Measurements from ENCODE around the gene ADNP2.

ADNP2 gene

DNA sequence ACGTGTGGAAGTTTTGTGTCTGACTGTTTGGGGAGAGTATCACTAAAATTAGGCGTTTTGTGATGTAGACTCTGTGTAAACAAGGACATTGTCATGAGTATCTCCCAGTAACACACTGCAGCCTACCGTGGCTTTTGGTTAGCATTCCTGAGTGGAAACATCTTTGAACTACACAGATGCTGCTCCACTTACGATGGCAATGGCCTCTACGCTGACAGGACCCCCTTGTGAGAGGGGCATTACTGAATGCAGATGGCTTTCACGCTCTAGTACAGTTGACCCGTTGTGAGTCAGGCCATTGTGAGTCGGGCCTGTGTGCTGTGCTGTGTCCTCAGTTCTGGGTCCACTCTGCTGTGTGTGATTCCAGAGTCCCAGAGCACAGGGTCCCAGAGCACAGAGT lies 34.4 kb upstream of the ADNP2 start:
- Histone ChIP-seq H3K9ac (ENCODE audit: insufficient read length) (no peak overlapping the region), H3K4me3 (no peak overlapping the region), H3K27ac (no peak overlapping the region), H3K36me3 (ENCODE audit: insufficient read depth, low read length) (no peaks in the 10 kb centered on the region), H3K9me3 (ENCODE audit: low read depth, low read length) (no peaks in the 10 kb centered on the region)
- TF ChIP-seq EZH2 (IDR thresholded peaks at IDR 0.05): no peak
- TF ChIP-seq POLR2AphosphoS5 (IDR thresholded peaks at IDR 0.05; ENCODE audit: borderline replicate concordance, low read depth, low read length): no peak
- TF ChIP-seq FOXP2 (optimal IDR thresholded peaks at IDR 0.05; ENCODE audit: control extremely low read depth, extremely low read length, insufficient read depth): no peak
- DNase-seq (ENCODE audit: low read depth, low spot score): no peak

DNA sequence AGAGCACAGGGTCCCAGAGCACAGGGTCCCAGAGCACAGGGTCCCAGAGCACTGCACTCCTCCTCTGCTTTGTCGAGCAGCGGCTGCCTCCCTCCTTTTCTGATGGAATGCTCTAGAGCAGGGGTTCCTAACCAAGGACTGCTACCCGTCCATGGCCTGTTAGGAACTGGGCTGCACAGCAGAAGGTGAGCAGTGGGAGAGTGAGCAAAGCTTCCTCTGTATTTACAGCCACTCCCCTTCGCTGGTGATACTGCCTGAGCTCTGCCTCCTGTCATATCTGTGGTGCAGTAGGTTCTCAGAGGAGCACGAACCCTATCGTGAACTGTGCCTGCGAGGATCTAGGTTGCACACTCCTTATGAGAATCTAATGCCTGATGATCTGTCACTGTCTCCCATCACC lies 33.1 kb upstream of the ADNP2 start:
- H3K9me3 ChIP-seq (ENCODE audit: low read depth, low read length): no peaks in the 10 kb centered on the region
- no peak overlapping the region for H3K9ac ChIP-seq (ENCODE audit: insufficient read length)
- DNase-seq (ENCODE audit: low read depth, low spot score): no peak
- H3K4me3 ChIP-seq: no peak overlapping the region
- H3K36me3 ChIP-seq (ENCODE audit: insufficient read depth, low read length): no peaks in the 10 kb centered on the region
- no peak overlapping the region for H3K27ac ChIP-seq
- no peak for TF ChIP-seq POLR2AphosphoS5 (IDR thresholded peaks at IDR 0.05; ENCODE audit: borderline replicate concordance, low read depth, low read length)
- no peak for TF ChIP-seq FOXP2 (optimal IDR thresholded peaks at IDR 0.05; ENCODE audit: control extremely low read depth, extremely low read length, insufficient read depth)
- no peak for TF ChIP-seq EZH2 (IDR thresholded peaks at IDR 0.05)

GRCh38 chr18:80076379-80076778 lies 32.7 kb upstream of the ADNP2 start:
- Histone ChIP-seq H3K36me3 (ENCODE audit: insufficient read depth, low read length) (no peaks in the 10 kb centered on the region), H3K27ac (no peak overlapping the region), H3K9me3 (ENCODE audit: low read depth, low read length) (no peaks in the 10 kb centered on the region), H3K4me3 (no peak overlapping the region), H3K9ac (ENCODE audit: insufficient read length) (no peak overlapping the region)
- no peak for DNase-seq (ENCODE audit: low read depth, low spot score)
- TF ChIP-seq EZH2 (IDR thresholded peaks at IDR 0.05): no peak
- no peak for TF ChIP-seq POLR2AphosphoS5 (IDR thresholded peaks at IDR 0.05; ENCODE audit: borderline replicate concordance, low read depth, low read length)
- no peak for TF ChIP-seq FOXP2 (optimal IDR thresholded peaks at IDR 0.05; ENCODE audit: control extremely low read depth, extremely low read length, insufficient read depth)

GRCh38 chr18:80077873-80078272 lies 31.2 kb upstream of the ADNP2 start:
- Histone ChIP-seq H3K36me3 (ENCODE audit: insufficient read depth, low read length) (no peaks in the 10 kb centered on the region), H3K9me3 (ENCODE audit: low read depth, low read length) (no peaks in the 10 kb centered on the region), H3K27ac (no peak overlapping the region), H3K4me3 (no peak overlapping the region), H3K9ac (ENCODE audit: insufficient read length) (no peak overlapping the region)
- TF ChIP-seq POLR2AphosphoS5 (IDR thresholded peaks at IDR 0.05; ENCODE audit: borderline replicate concordance, low read depth, low read length) (no peak), EZH2 (IDR thresholded peaks at IDR 0.05) (no peak), FOXP2 (optimal IDR thresholded peaks at IDR 0.05; ENCODE audit: control extremely low read depth, extremely low read length, insufficient read depth) (no peak)
- DNase-seq (ENCODE audit: low read depth, low spot score): no peak

DNA sequence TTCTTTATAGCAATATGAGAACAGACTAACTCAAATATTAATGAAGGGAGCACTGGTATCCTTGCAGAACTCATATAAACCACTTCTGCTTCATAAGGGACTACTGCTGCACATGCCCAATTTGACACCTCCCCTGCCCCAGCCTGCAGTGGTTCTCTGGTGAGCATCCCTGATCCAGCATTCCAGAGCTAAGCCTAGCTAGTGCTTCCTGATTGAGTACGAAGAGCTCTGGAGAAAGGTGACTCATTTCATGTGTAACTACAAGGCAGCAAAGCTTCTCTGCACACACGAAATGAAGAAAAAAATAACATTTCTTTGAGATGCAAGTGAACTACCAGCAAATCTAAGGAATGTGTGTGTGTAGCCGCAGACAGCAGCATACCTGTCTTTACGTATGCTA lies 22.8 kb upstream of the ADNP2 start:
- Histone ChIP-seq H3K9me3 (ENCODE audit: low read depth, low read length) (no peaks in the 10 kb centered on the region), H3K4me3 (no peak overlapping the region), H3K36me3 (ENCODE audit: insufficient read depth, low read length) (no peaks in the 10 kb centered on the region), H3K9ac (ENCODE audit: insufficient read length) (no peak overlapping the region), H3K27ac (no peak overlapping the region)
- no peak for DNase-seq (ENCODE audit: low read depth, low spot score)
- TF ChIP-seq EZH2 (IDR thresholded peaks at IDR 0.05) (no peak), POLR2AphosphoS5 (IDR thresholded peaks at IDR 0.05; ENCODE audit: borderline replicate concordance, low read depth, low read length) (no peak), FOXP2 (optimal IDR thresholded peaks at IDR 0.05; ENCODE audit: control extremely low read depth, extremely low read length, insufficient read depth) (no peak)

DNA sequence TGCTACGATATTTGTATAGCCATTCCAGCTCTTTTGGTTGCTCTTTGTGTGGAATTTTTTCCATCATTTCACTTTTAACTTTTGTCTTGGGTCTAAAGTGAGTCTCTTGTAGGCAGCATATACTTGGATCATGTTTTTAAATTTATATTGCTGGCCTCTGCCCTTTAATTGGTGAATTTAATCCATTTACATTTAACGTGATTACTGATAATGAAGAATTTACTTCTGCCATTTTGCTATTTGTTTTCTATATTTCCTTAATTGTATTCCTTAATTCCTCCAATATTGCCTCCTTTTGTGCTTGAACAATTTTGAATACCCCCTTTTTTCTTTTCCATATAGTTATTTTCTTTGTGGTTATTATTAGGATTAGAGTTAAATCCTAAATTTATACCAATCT lies 21.0 kb upstream of the ADNP2 start:
- TF ChIP-seq FOXP2 (optimal IDR thresholded peaks at IDR 0.05; ENCODE audit: control extremely low read depth, extremely low read length, insufficient read depth) (no peak), EZH2 (IDR thresholded peaks at IDR 0.05) (no peak), POLR2AphosphoS5 (IDR thresholded peaks at IDR 0.05; ENCODE audit: borderline replicate concordance, low read depth, low read length) (no peak)
- no peak for DNase-seq (ENCODE audit: low read depth, low spot score)
- Histone ChIP-seq H3K36me3 (ENCODE audit: insufficient read depth, low read length) (no peaks in the 10 kb centered on the region), H3K9me3 (ENCODE audit: low read depth, low read length) (no peaks in the 10 kb centered on the region), H3K9ac (ENCODE audit: insufficient read length) (no peak overlapping the region), H3K27ac (no peak overlapping the region), H3K4me3 (no peak overlapping the region)

DNA sequence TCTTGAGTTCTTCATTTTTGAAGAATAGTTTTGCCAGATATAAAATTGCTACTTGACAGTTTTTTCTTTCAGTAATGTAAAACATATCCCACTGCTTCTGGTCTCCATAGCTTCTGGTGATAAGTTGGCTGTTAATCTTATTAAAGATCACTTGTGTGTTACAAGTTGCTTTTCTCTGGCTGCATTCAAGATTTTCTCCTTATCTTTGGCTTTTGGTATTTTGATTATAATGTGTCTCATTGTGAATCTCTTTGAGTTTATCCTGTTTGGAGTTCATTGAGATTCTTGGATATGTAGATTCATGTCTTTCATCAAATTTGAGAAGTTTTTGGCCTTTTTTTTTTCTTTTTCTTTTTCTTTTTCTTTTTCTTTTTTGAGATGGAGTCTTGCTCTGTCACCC lies 20.2 kb upstream of the ADNP2 start:
- Histone ChIP-seq H3K36me3 (ENCODE audit: insufficient read depth, low read length) (no peaks in the 10 kb centered on the region), H3K4me3 (no peak overlapping the region), H3K27ac (no peak overlapping the region), H3K9me3 (ENCODE audit: low read depth, low read length) (no peaks in the 10 kb centered on the region), H3K9ac (ENCODE audit: insufficient read length) (no peak overlapping the region)
- TF ChIP-seq POLR2AphosphoS5 (IDR thresholded peaks at IDR 0.05; ENCODE audit: borderline replicate concordance, low read depth, low read length) (no peak), FOXP2 (optimal IDR thresholded peaks at IDR 0.05; ENCODE audit: control extremely low read depth, extremely low read length, insufficient read depth) (no peak), EZH2 (IDR thresholded peaks at IDR 0.05) (no peak)
- DNase-seq (ENCODE audit: low read depth, low spot score): no peak

GRCh38 chr18:80095414-80095813 lies 13.6 kb upstream of the ADNP2 start:
- Histone ChIP-seq H3K27ac (no peak overlapping the region), H3K9me3 (ENCODE audit: low read depth, low read length) (no peaks in the 10 kb centered on the region), H3K4me3 (no peak overlapping the region), H3K9ac (ENCODE audit: insufficient read length) (no peak overlapping the region), H3K36me3 (ENCODE audit: insufficient read depth, low read length) (no peaks in the 10 kb centered on the region)
- no peak for TF ChIP-seq FOXP2 (optimal IDR thresholded peaks at IDR 0.05; ENCODE audit: control extremely low read depth, extremely low read length, insufficient read depth)
- no peak for TF ChIP-seq POLR2AphosphoS5 (IDR thresholded peaks at IDR 0.05; ENCODE audit: borderline replicate concordance, low read depth, low read length)
- no peak for TF ChIP-seq EZH2 (IDR thresholded peaks at IDR 0.05)
- no peak for DNase-seq (ENCODE audit: low read depth, low spot score)

GRCh38 chr18:80096032-80096565 lies 13.0 kb upstream of the ADNP2 start:
- no peak for TF ChIP-seq FOXP2 (optimal IDR thresholded peaks at IDR 0.05; ENCODE audit: control extremely low read depth, extremely low read length, insufficient read depth)
- no peak for TF ChIP-seq POLR2AphosphoS5 (IDR thresholded peaks at IDR 0.05; ENCODE audit: borderline replicate concordance, low read depth, low read length)
- TF ChIP-seq EZH2 (IDR thresholded peaks at IDR 0.05): no peak
- Histone ChIP-seq H3K27ac (no peak overlapping the region), H3K9ac (ENCODE audit: insufficient read length) (no peak overlapping the region), H3K36me3 (ENCODE audit: insufficient read depth, low read length) (no peaks in the 10 kb centered on the region), H3K9me3 (ENCODE audit: low read depth, low read length) (no peaks in the 10 kb centered on the region), H3K4me3 (no peak overlapping the region)
- no peak for DNase-seq (ENCODE audit: low read depth, low spot score)

Measured in SK-N-MC (cell line).